K562 (cell line): ENCODE measurements around the gene DMD.

Source experiments
- DMBX1 ChIP-seq: fragments of 250-450 bp; sonication (Bioruptor Pico); IDR thresholded peaks from 2 replicates; pipeline ENCODE4 v1.8.0; 2022; ENCODE audit warnings: inconsistent platforms, mild to moderate bottlenecking, moderate library complexity, borderline replicate concordance
- NR0B1 ChIP-seq: fragments of 450-650 bp; IDR thresholded peaks from one replicate; pipeline ENCODE4 v1.6.1; 2018; ENCODE audit warnings: mild to moderate bottlenecking, moderate library complexity; ENCODE audit not compliant: partially characterized antibody
- PML ChIP-seq: IDR thresholded peaks from 2 replicates; pipeline ENCODE4 v1.6.1; 2012; ENCODE audit warnings: low read length, inconsistent platforms
- POLR2A ChIP-seq: fragments of 450-650 bp; conservative IDR thresholded peaks from 2 replicates; pipeline ENCODE4 v1.6.1; 2016
- ZBTB43 ChIP-seq: sonication (generic); formaldehyde crosslinking; IDR thresholded peaks from 2 replicates; pipeline ENCODE4 v1.8.0; 2023; ENCODE audit warnings: mild to moderate bottlenecking, missing genetic modification reagents
- ZFP36 ChIP-seq: fragments of 150-350 bp; IDR thresholded peaks from 2 replicates; pipeline ENCODE4 v1.6.1; 2018; ENCODE audit warnings: low read length, low read depth; ENCODE audit not compliant: partially characterized antibody
- ZNF146 ChIP-seq: IDR thresholded peaks from one replicate; pipeline ENCODE4 v1.6.1; 2018; ENCODE audit warnings: missing compliant biosample characterization; ENCODE audit not compliant: unreplicated experiment

GRCh38 chrX:33014949-33015348 lies 196.4 kb downstream of the DMD start:
- TF ChIP-seq ZFP36 (no peak), ZNF146 (CRISPR knock-in tag) (no peak), PML (no peak), POLR2A (no peak), NR0B1 (no peak), ZBTB43 (CRISPR knock-in tag) (no peak), DMBX1 (CRISPR knock-in tag) (no peak)
